Fibroblast of lung (primary cell): Measurements from ENCODE around the gene POLA1. TPM values are rescaled to one million over a fixed set of nuclear protein-coding genes. Genes with fewer than 3 reads are reported as not detected.
"Not testable (repeated sequence)": the region's sequence is repeated elsewhere in the genome, so short reads cannot be mapped to it uniquely, and the experiment has no call there.

ENCODE experiments used
- DNase-seq, 2 donors: peaks; one replicate each; pipeline versions ENCODE4 v3.0.0 to v3.0.0-alpha.2; 2010; ENCODE audit warnings: low read depth in 2 of 2
- H2AFZ ChIP-seq: 2 replicates; pipeline ENCODE4 v1.5.1; 2012; ENCODE audit warnings: low read length, control low read depth, inconsistent platforms
- H3K27ac ChIP-seq: 2 replicates; pipeline ENCODE4 v1.5.1; 2011; ENCODE audit warnings: low read length, control low read depth; ENCODE audit not compliant: insufficient read depth
- H3K27me3 ChIP-seq: 2 replicates; pipeline ENCODE4 v1.5.1; 2011; ENCODE audit warnings: mild to moderate bottlenecking, low read length; ENCODE audit not compliant: control insufficient read depth, insufficient read depth
- H3K36me3 ChIP-seq: 2 replicates; pipeline ENCODE4 v1.5.1; 2011; ENCODE audit warnings: low read length; ENCODE audit not compliant: control insufficient read depth, insufficient read depth
- H3K4me1 ChIP-seq: 2 replicates; pipeline ENCODE4 v1.5.1; 2011; ENCODE audit warnings: low read length; ENCODE audit not compliant: control insufficient read depth, insufficient read depth; ENCODE audit errors: extremely low read depth
- H3K4me2 ChIP-seq: 2 replicates; pipeline ENCODE4 v1.5.1; 2011; ENCODE audit warnings: low read length, control low read depth; ENCODE audit not compliant: insufficient read depth; ENCODE audit errors: extremely low read depth
- H3K4me3 ChIP-seq, 4 experiments: fragments of 200-600 bp in 1 of 4; sonication (generic) in 1 of 4; replicated peaks in 1 of 4; 2 replicates each; pipeline ENCODE4 v1.5.1; 2011 to 2016; ENCODE audit warnings: low read length in 4 of 4, low read depth in 3 of 4, mild to moderate bottlenecking in 3 of 4, control low read depth in 2 of 4, inconsistent platforms in 1 of 4, mixed read lengths in 1 of 4; ENCODE audit not compliant: insufficient read depth in 1 of 4; ENCODE audit errors: control extremely low read depth in 1 of 4
- H3K79me2 ChIP-seq: 2 replicates; pipeline ENCODE4 v1.5.1; 2012; ENCODE audit warnings: mild to moderate bottlenecking, low read length, inconsistent platforms; ENCODE audit not compliant: control insufficient read depth, insufficient read depth
- H3K9ac ChIP-seq: 2 replicates; pipeline ENCODE4 v1.5.1; 2011; ENCODE audit warnings: mild to moderate bottlenecking, low read length, control low read depth; ENCODE audit not compliant: insufficient read depth
- H3K9me3 ChIP-seq: 2 replicates; pipeline ENCODE4 v1.5.1; 2012; ENCODE audit warnings: low read depth, low read length; ENCODE audit not compliant: control insufficient read depth, insufficient read depth
- H4K20me1 ChIP-seq: 2 replicates; pipeline ENCODE4 v1.5.1; 2011; ENCODE audit warnings: low read length; ENCODE audit not compliant: control insufficient read depth, insufficient read depth; ENCODE audit errors: extremely low read depth
- EZH2 ChIP-seq: IDR thresholded peaks from 2 replicates; pipeline ENCODE4 v1.5.1; 2012; ENCODE audit warnings: low read length, control low read depth, mild to moderate bottlenecking; ENCODE audit errors: missing control alignments
- polyA plus RNA-seq, 2 donors: library from polyadenylated mRNA; depleted of rRNA in 1 of 2; stranded (reverse) in 1 of 2; unstranded in 1 of 2; fragments of >200 nt; gene quantifications; 2 replicates each; pipeline ENCODE4 v1.2.1, GENCODE V29; 2011 to 2012; ENCODE audit warnings: missing spikeins in 1 of 2
- total RNA-seq: library from RNA; depleted of rRNA; stranded (reverse); fragments of >200 nt; gene quantifications from 2 replicates; pipeline ENCODE4 v1.2.1, GENCODE V29; 2014
- TF ChIP-seq, protein P1 (sequence below), 2 donors: IDR thresholded peaks in 1 of 2; conservative IDR thresholded peaks in 1 of 2; 1 replicate in 1 of 2; 2 replicates in 1 of 2; pipeline ENCODE4 v1.5.1; 2011 to 2012; ENCODE audit warnings: low read length in 2 of 2, control low read depth in 1 of 2, inconsistent platforms in 1 of 2, low read depth in 1 of 2, mild to moderate bottlenecking in 1 of 2

Gene POLA1
- total and polyA plus RNA-seq, 2 donors (not counting 1 experiment from before 2014, with no cell fraction given): 1.7 to 9.2 TPM

- no peaks in the 10 kb centered on the region for H3K36me3 ChIP-seq
- H3K27ac ChIP-seq: no peak overlapping the region
- no peak overlapping the region for H3K4me3 ChIP-seq
- H3K9ac ChIP-seq: no peak overlapping the region
- H3K27me3 ChIP-seq: no peaks in the 10 kb centered on the region
- no peak for DNase-seq
- H3K4me1 ChIP-seq: no peaks in the 10 kb centered on the region
- TF ChIP-seq, protein P1, sequence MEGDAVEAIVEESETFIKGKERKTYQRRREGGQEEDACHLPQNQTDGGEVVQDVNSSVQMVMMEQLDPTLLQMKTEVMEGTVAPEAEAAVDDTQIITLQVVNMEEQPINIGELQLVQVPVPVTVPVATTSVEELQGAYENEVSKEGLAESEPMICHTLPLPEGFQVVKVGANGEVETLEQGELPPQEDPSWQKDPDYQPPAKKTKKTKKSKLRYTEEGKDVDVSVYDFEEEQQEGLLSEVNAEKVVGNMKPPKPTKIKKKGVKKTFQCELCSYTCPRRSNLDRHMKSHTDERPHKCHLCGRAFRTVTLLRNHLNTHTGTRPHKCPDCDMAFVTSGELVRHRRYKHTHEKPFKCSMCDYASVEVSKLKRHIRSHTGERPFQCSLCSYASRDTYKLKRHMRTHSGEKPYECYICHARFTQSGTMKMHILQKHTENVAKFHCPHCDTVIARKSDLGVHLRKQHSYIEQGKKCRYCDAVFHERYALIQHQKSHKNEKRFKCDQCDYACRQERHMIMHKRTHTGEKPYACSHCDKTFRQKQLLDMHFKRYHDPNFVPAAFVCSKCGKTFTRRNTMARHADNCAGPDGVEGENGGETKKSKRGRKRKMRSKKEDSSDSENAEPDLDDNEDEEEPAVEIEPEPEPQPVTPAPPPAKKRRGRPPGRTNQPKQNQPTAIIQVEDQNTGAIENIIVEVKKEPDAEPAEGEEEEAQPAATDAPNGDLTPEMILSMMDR (conservative IDR thresholded peaks at IDR 0.05 in 1 of 2, IDR thresholded peaks at IDR 0.05 in 1 of 2; ENCODE audit: low read depth in 1 of 2, low read length in 2 of 2): no peak
- no peak for TF ChIP-seq EZH2
- no peak overlapping the region for H3K4me2 ChIP-seq
- H3K79me2 ChIP-seq: no peaks in the 10 kb centered on the region
- H2AFZ ChIP-seq: no peak overlapping the region
- no peaks in the 10 kb centered on the region for H4K20me1 ChIP-seq
- no peaks in the 10 kb centered on the region for H3K9me3 ChIP-seq
Observed at GRCh38 chrX:24799078-24799477, 105.4 kb downstream of the POLA1 start.

DNA sequence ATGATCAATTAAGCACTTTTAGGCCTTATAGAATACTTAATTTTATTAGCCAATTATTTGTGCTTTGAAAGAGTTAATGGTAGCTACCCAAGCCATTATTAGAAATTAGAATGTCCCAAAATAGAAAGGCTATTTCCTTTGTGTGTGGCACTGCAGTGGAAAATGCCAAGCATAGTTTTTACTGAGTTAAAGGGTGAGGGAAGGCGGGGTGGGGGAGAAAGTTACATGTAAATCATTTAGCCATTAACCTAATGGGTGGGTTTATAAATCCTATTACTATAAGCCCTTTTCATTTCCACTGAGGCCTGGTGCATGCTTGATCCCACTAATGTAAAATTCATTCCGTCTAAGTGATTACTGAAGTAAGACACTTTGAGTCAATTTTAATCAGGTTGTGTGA is 105.8 kb downstream of the POLA1 start:
- DNase-seq: no peak
- H3K4me2 ChIP-seq: no peak overlapping the region
- TF ChIP-seq EZH2: no peak
- TF ChIP-seq, protein P1 (conservative IDR thresholded peaks at IDR 0.05 in 1 of 2, IDR thresholded peaks at IDR 0.05 in 1 of 2; ENCODE audit: low read depth in 1 of 2, low read length in 2 of 2): no peak

DNA sequence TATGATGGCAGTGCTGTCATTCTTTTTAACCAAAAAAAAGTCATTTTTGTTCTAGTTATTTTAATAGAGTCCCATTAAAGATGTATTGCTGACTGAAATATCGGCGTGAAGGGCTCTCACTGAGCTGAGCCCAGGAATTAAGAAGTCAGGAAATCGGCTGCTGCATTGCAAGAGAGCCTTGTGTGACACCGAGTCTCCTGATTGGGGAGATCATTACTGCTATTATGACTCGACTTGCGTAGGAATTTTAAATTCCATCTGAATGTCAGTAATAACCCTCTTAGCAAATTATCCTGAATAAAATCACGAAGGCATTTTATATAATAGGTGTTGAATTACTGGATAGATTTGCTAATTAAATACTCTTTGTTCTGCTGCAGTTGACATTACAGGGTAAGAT is 111.5 kb downstream of the POLA1 start:
- Histone ChIP-seq H2AFZ (no peak overlapping the region), H3K36me3 (no peaks in the 10 kb centered on the region), H3K4me3 (no peak overlapping the region), H3K4me2 (no peak overlapping the region), H3K79me2 (no peaks in the 10 kb centered on the region), H3K9ac (no peak overlapping the region), H3K27me3 (no peaks in the 10 kb centered on the region), H3K4me1 (no peaks in the 10 kb centered on the region), H3K9me3 (no peaks in the 10 kb centered on the region), H4K20me1 (no peaks in the 10 kb centered on the region), H3K27ac (no peak overlapping the region)
- TF ChIP-seq, protein P1 (conservative IDR thresholded peaks at IDR 0.05 in 1 of 2, IDR thresholded peaks at IDR 0.05 in 1 of 2; ENCODE audit: low read depth in 1 of 2, low read length in 2 of 2): no peak
- no peak for TF ChIP-seq EZH2
- DNase-seq: no peak

More for the DNA sequence above, 105.8 kb downstream of the POLA1 start:
- Histone ChIP-seq H3K27ac (no peak overlapping the region), H3K36me3 (no peaks in the 10 kb centered on the region), H3K4me3 (no peak overlapping the region), H3K4me1 (no peaks in the 10 kb centered on the region), H4K20me1 (no peaks in the 10 kb centered on the region), H3K9me3 (no peaks in the 10 kb centered on the region), H3K79me2 (no peaks in the 10 kb centered on the region), H2AFZ (no peak overlapping the region), H3K9ac (no peak overlapping the region), H3K27me3 (no peaks in the 10 kb centered on the region)

DNA sequence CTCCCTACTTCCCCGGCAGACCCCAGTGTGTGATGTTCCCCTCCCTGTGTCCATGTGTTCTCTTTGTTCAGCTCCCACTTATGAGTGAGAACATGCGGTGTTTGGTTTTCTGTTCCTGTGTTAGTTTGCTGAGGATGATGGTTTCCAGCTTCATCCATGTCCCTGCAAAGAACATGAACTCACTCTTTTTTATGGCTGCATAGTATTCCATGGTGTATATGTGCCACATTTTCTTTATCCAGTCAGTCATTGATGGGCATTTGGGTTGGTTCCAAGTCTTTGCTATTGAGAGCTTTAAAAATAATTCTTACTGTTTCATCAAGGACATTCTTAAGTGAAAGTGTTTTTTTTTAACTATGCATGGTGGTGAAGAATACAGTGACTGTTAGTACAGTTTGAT is 126.1 kb downstream of the POLA1 start:
- not testable (repeated sequence) for H2AFZ ChIP-seq, H3K36me3 ChIP-seq, H3K79me2 ChIP-seq, H3K9ac ChIP-seq, H3K27ac ChIP-seq, H3K4me3 ChIP-seq, H3K9me3 ChIP-seq, H3K4me2 ChIP-seq, H3K27me3 ChIP-seq, H4K20me1 ChIP-seq, DNase-seq, H3K4me1 ChIP-seq
